ENCODE data around the gene CDC42BPA.
A peak's percentile ranks its signal among the peaks of the same experiment; 100 is the strongest.

Gene CDC42BPA

DNA sequence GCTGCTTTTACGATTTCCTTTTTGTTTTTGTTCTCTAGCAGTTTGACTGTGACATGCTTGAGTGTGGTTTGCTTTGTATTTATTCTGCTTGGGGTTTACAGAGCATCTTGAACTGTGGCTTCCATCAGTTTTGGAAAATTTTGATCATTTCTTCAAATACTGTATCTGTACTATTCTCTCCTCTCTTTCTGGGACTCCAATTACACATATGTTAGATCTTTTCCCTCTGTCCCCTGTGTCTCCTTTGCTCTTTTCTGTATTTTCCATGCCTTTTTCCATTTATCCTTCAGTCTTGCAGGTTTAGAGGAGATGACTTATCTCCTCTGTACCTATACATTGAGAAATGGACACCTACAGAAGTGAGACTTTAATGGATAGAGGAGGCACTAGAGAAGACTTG, 346.5 kb downstream of the CDC42BPA start:
- TF ChIP-seq POLR2AphosphoS5 (IDR thresholded peaks at IDR 0.05; ENCODE audit: low read depth, low read length) (no peak), POLR2A (IDR thresholded peaks at IDR 0.05; ENCODE audit: low read depth, low read length) (no peak), TAF1 (IDR thresholded peaks at IDR 0.05; ENCODE audit: borderline replicate concordance, low read depth, low read length) (no peak)
- DNase-seq (ENCODE audit: insufficient read length) (no peak), FAIRE-seq (no peak)

GRCh38 chr1:226967665-226968064, 350.6 kb downstream of the CDC42BPA start:
- FAIRE-seq (no peak), DNase-seq (ENCODE audit: insufficient read length) (no peak)
- TF ChIP-seq POLR2A (IDR thresholded peaks at IDR 0.05; ENCODE audit: low read depth, low read length) (no peak), TAF1 (IDR thresholded peaks at IDR 0.05; ENCODE audit: borderline replicate concordance, low read depth, low read length) (no peak), POLR2AphosphoS5 (IDR thresholded peaks at IDR 0.05; ENCODE audit: low read depth, low read length) (no peak)

GRCh38 chr1:226966683-226967082, 351.6 kb downstream of the CDC42BPA start:
- FAIRE-seq (no peak), DNase-seq (ENCODE audit: insufficient read length) (no peak)
- TF ChIP-seq POLR2AphosphoS5 (IDR thresholded peaks at IDR 0.05; ENCODE audit: low read depth, low read length): no peak
- TF ChIP-seq POLR2A (IDR thresholded peaks at IDR 0.05; ENCODE audit: low read depth, low read length): no peak
- no peak for TF ChIP-seq TAF1 (IDR thresholded peaks at IDR 0.05; ENCODE audit: borderline replicate concordance, low read depth, low read length)

GRCh38 chr1:226965581-226966440, 352.5 kb downstream of the CDC42BPA start:
- FAIRE-seq (no peak), DNase-seq (ENCODE audit: insufficient read length) (no peak)

DNA sequence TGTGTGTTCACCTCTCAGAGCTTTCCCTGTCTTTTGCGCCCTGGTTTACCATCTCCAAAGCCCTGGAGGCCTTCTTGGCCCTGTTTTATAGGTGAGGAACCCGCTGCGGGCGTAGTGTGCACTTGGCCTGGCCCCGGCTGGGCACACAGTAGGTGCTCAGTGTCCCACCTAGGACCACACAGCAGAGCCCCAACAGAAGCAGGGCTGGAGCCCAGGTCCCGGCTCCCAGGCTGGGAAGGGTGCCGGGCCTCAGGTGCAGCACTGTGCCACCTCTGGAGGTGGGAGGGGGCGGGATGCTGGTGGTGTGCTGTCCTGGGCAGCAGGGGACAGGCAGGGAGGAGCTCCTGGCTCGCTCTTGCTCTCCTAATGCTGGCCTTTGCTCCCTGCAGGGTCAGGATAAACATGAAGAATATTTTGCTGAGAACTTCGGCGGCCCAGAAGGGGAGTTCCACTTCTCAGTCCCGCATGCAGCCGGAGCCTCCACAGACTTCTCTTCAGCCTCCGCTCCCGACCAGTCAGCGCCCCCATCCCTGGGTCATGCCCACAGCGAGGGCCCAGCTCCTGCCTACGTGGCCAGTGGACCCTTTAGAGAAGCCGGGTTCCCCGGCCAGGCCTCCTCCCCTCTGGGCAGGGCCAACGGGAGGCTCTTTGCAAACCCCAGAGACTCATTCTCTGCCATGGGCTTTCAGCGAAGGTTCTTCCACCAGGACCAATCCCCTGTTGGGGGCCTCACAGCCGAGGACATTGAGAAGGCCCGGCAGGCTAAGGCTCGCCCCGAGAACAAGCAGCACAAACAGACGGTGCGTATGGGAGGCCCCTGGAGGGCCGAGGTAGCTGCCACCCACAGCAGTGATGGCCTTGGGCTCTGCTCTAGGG, 353.4 kb downstream of the CDC42BPA start:
- FAIRE-seq: no peak
- TF ChIP-seq TAF1 (IDR thresholded peaks at IDR 0.05; ENCODE audit: borderline replicate concordance, low read depth, low read length) (no peak), POLR2AphosphoS5 (IDR thresholded peaks at IDR 0.05; ENCODE audit: low read depth, low read length) (no peak), POLR2A (IDR thresholded peaks at IDR 0.05; ENCODE audit: low read depth, low read length) (no peak)
- DNase-seq (ENCODE audit: insufficient read length): no peak

More at GRCh38 chr1:226965581-226966440, 352.5 kb downstream of the CDC42BPA start:
- TF ChIP-seq POLR2A (IDR thresholded peaks at IDR 0.05; ENCODE audit: low read depth, low read length) (no peak), POLR2AphosphoS5 (IDR thresholded peaks at IDR 0.05; ENCODE audit: low read depth, low read length) (no peak), TAF1 (IDR thresholded peaks at IDR 0.05; ENCODE audit: borderline replicate concordance, low read depth, low read length) (no peak)

DNA sequence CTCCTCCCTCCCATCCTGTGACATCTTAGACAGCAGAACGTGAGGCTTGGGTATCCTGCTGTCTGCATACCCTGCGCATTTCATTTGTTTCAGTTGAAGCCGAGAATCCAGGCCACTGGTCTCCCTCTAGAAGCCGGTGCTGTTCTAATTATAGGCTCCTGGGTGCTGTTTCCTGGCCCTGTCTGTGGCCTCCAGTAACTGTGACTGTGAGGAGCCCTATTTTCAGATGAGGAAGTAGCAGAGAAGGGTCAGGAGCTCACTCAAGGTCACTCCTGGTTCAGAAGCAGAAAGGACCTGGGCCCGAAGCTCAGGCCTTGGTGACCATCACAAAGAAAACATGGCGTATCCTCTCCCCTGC, 354.2 kb downstream of the CDC42BPA start:
- TF ChIP-seq POLR2A (IDR thresholded peaks at IDR 0.05; ENCODE audit: low read depth, low read length): no peak
- TF ChIP-seq POLR2AphosphoS5 (IDR thresholded peaks at IDR 0.05; ENCODE audit: low read depth, low read length): no peak
- TF ChIP-seq TAF1 (IDR thresholded peaks at IDR 0.05; ENCODE audit: borderline replicate concordance, low read depth, low read length): no peak
- FAIRE-seq: no peak
- no peak for DNase-seq (ENCODE audit: insufficient read length)

DNA sequence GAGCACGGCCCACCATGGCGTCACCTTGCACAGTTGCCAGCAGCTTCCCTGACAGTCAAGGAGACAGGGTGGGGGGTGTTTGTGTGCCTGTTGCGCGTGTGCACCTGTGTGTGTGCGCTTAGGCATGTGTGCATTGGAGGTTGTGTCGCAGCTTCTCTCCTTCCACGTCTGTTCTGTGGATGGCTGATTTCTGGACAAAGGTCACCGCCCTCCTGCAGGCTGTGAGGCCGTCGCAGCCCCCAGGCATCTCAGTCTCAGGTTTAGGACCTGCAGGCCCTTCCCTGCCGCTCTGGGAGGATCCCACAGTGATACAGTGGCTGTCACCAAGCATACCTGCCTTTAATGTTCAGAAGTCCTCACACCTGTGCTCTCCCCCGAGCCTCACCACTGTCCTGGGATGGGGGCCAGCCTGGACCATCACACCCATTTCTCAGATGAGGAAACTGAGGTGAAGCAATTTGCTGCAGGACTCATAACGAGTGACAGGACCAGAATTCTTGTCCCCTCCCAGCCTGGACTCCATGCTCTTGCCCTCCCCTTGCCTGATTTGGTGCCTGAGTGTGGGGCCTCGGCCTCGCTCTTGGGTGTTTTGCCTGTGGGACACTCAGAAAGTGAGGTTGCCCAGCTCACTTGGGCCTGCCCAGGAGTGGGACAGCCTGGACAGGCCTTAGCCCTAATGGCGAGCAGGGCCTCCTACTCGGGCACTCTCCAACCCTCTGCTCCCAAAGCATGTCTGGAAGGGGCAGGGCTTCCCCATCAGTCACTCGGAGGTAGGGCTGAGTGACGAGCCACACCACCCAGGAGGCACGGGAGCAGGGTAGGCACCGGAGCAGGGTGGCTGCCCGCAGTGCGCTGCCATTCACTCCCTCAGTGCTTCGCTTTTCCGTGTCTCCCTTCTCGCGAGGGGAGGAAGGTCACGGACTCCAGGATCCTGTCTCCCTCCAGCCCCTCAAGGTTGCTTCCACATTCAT, 355.6 kb downstream of the CDC42BPA start:
- FAIRE-seq: no peak

GRCh38 chr1:226960944-226961765, 357.1 kb downstream of the CDC42BPA start:
- FAIRE-seq (no peak), DNase-seq (ENCODE audit: insufficient read length) (no peak)
- no peak for TF ChIP-seq POLR2AphosphoS5 (IDR thresholded peaks at IDR 0.05; ENCODE audit: low read depth, low read length)
- no peak for TF ChIP-seq TAF1 (IDR thresholded peaks at IDR 0.05; ENCODE audit: borderline replicate concordance, low read depth, low read length)
- no peak for TF ChIP-seq POLR2A (IDR thresholded peaks at IDR 0.05; ENCODE audit: low read depth, low read length)

More for the DNA sequence above, 355.6 kb downstream of the CDC42BPA start:
- DNase-seq (ENCODE audit: insufficient read length): no peak
- no peak for TF ChIP-seq TAF1 (IDR thresholded peaks at IDR 0.05; ENCODE audit: borderline replicate concordance, low read depth, low read length)
- TF ChIP-seq POLR2A (IDR thresholded peaks at IDR 0.05; ENCODE audit: low read depth, low read length): no peak
- TF ChIP-seq POLR2AphosphoS5 (IDR thresholded peaks at IDR 0.05; ENCODE audit: low read depth, low read length): no peak

DNA sequence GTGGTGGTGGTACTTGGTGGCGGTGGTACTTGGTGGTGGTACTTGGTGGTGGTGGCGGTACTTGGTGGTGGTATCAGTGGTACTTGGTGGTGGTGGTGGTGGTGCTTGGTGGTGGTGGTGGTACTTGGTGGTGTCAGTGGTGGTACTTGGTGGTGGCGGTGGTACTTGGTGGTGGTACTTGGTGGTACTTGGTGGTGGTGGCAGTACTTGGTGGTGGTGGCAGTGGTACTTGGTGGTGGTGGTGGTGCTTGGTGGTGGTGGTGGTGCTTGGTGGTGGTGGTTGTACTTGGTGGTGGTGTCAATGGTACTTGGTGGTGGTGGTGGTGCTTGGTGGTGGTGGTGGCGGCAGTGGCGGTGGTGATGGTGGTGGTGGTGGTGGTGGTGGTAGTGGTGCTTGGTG, 358.0 kb downstream of the CDC42BPA start:
- FAIRE-seq: peak; percentile 62

GRCh38 chr1:226958300-226958699, 360.0 kb downstream of the CDC42BPA start:
- TF ChIP-seq POLR2AphosphoS5 (IDR thresholded peaks at IDR 0.05; ENCODE audit: low read depth, low read length): no peak
- TF ChIP-seq POLR2A (IDR thresholded peaks at IDR 0.05; ENCODE audit: low read depth, low read length): no peak
- no peak for TF ChIP-seq TAF1 (IDR thresholded peaks at IDR 0.05; ENCODE audit: borderline replicate concordance, low read depth, low read length)

More for the DNA sequence above, 358.0 kb downstream of the CDC42BPA start:
- no peak for TF ChIP-seq POLR2A (IDR thresholded peaks at IDR 0.05; ENCODE audit: low read depth, low read length)
- TF ChIP-seq TAF1 (IDR thresholded peaks at IDR 0.05; ENCODE audit: borderline replicate concordance, low read depth, low read length): no peak
- TF ChIP-seq POLR2AphosphoS5 (IDR thresholded peaks at IDR 0.05; ENCODE audit: low read depth, low read length): no peak
- no peak for DNase-seq (ENCODE audit: insufficient read length)

More at GRCh38 chr1:226958300-226958699, 360.0 kb downstream of the CDC42BPA start:
- DNase-seq (ENCODE audit: insufficient read length) (no peak), FAIRE-seq (no peak)

Data from GM12892 (cell line).